Natural killer cell (primary cell): ENCODE measurements around the gene ARHGAP24. TPM values are rescaled to one million over a fixed set of nuclear protein-coding genes. Genes with fewer than 3 reads are reported as not detected.

Source experiments
- ATAC-seq, 3 donors: fragments of 150-1000 bp in 2 of 3; fragments of 200-7000 bp in 1 of 3; cut with Tn5 transposase; 1 replicate in 1 of 3; 2 replicates in 2 of 3; pipeline ENCODE4 v1.10.0; 2021; ENCODE audit warnings: mild to moderate bottlenecking in 2 of 3, moderate library complexity in 2 of 3
- DNase-seq, 2 donors: peaks; one replicate each; pipeline versions ENCODE4 v3.0.0 to v3.0.0-alpha.2; 2013 to 2021; ENCODE audit warnings: mixed read lengths in 1 of 2
- H3K27ac ChIP-seq: one replicate; pipeline ENCODE4 v1.5.1; 2013; ENCODE audit warnings: mild to moderate bottlenecking, low read length
- H3K27me3 ChIP-seq: one replicate; pipeline ENCODE4 v1.6.1; 2013; ENCODE audit warnings: low read length; ENCODE audit not compliant: control insufficient read depth, insufficient read depth
- H3K36me3 ChIP-seq: one replicate; pipeline ENCODE4 v1.6.1; 2013; ENCODE audit warnings: low read length; ENCODE audit not compliant: control insufficient read depth, insufficient read depth
- H3K4me1 ChIP-seq: one replicate; pipeline ENCODE4 v1.6.1; 2013; ENCODE audit warnings: low read length; ENCODE audit not compliant: control insufficient read depth, insufficient read depth
- H3K4me3 ChIP-seq: one replicate; pipeline ENCODE4 v1.5.1; 2013; ENCODE audit warnings: low read length
- H3K9me3 ChIP-seq: one replicate; pipeline ENCODE4 v1.6.1; 2013; ENCODE audit warnings: low read length; ENCODE audit not compliant: control insufficient read depth, insufficient read depth
- H3K27ac Mint-ChIP-seq, 2 donors: one replicate each; pipeline ENCODE4 v1.8.0; 2022; ENCODE audit warnings: mild to moderate bottlenecking in 2 of 2, mixed read lengths in 2 of 2, moderate library complexity in 1 of 2
- H3K27me3 Mint-ChIP-seq, 2 donors: one replicate each; pipeline ENCODE4 v1.8.0; 2022; ENCODE audit warnings: low read depth in 2 of 2, mixed read lengths in 2 of 2
- H3K36me3 Mint-ChIP-seq: one replicate; pipeline ENCODE4 v1.8.0; 2022; ENCODE audit warnings: mixed read lengths
- H3K4me1 Mint-ChIP-seq, 2 donors: one replicate each; pipeline ENCODE4 v1.8.0; 2022; ENCODE audit warnings: mixed read lengths in 2 of 2
- H3K4me3 Mint-ChIP-seq: one replicate; pipeline ENCODE4 v1.8.0; 2022; ENCODE audit warnings: mild to moderate bottlenecking, moderate library complexity, mixed read lengths
- H3K9me3 Mint-ChIP-seq, 2 donors: one replicate each; pipeline ENCODE4 v1.8.0; 2022; ENCODE audit warnings: mixed read lengths in 2 of 2
- CTCF ChIP-seq: fragments of 200-600 bp; IDR thresholded peaks from one replicate; pipeline ENCODE4 v1.8.0; 2022; ENCODE audit warnings: antibody characterized with exemption
- WGBS: methylation state at CpG from one replicate; pipeline ENCODE4 v1.1.7; 2013; ENCODE audit warnings: missing lambda C conversion rate; ENCODE audit not compliant: insufficient coverage; 5-methylcytosine and 5-hydroxymethylcytosine counted together
- intact Hi-C: fragments of 100-400 bp; cut with micrococcal nuclease; formaldehyde crosslinking; loops from one replicate; pipeline ENCODE4 v1.14.2; 2022
- total RNA-seq, 4 donors: library from RNA; stranded (reverse); fragments of 120-200 nt in 1 of 4; gene quantifications; one replicate each; pipeline versions ENCODE4 v1.2.3 to v1.2.4, GENCODE V29; 2013 to 2022

ARHGAP24 gene
- total RNA-seq, 3 donors from 2014 or later (not counting 1 experiment from before 2014, with no cell fraction given): 1.7 to 3.6 (median 1.7) TPM

DNA sequence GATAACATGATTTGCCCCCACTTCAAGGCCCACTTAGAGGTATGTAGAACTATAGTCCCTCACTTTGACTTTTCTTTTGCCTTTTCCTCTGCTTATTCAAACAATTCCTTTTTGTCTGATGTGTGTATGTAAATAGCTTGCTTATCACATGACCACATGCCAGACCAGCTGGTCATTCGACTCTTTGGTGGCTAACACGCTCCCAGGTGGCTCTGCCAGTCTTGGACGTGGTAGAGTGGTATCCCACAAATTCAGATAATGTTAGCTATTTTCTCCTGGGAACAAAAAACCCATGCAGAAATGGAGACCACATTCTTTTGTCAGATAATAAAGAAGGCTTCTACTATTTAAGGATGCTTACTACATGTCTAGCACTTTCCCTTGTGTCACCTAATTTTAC lies 47.9 kb downstream of the ARHGAP24 start:
- Mint-ChIP-seq H3K4me1 (no peaks in the 10 kb centered on the region), H3K27me3 (no peaks in the 10 kb centered on the region), H3K27ac (no peak overlapping the region), H3K9me3 (peaks cover 3 to 13% of the 10 kb centered on the region in 2 donors), H3K4me3 (no peak overlapping the region), H3K36me3 (no peaks in the 10 kb centered on the region)
- H3K9me3 ChIP-seq: no peaks in the 10 kb centered on the region
- H3K27me3 ChIP-seq: no peaks in the 10 kb centered on the region
- H3K4me1 ChIP-seq: no peaks in the 10 kb centered on the region
- H3K27ac ChIP-seq: peak overlapping the region; percentile 11
- no peak for ATAC-seq
- no peak overlapping the region for H3K4me3 ChIP-seq
- H3K36me3 ChIP-seq: no peaks in the 10 kb centered on the region
- no peak for TF ChIP-seq CTCF
- no peak for DNase-seq
- intact Hi-C loops: no loop called here
- 60% methylated on average over 3 of the region's 3 CpGs for WGBS

DNA sequence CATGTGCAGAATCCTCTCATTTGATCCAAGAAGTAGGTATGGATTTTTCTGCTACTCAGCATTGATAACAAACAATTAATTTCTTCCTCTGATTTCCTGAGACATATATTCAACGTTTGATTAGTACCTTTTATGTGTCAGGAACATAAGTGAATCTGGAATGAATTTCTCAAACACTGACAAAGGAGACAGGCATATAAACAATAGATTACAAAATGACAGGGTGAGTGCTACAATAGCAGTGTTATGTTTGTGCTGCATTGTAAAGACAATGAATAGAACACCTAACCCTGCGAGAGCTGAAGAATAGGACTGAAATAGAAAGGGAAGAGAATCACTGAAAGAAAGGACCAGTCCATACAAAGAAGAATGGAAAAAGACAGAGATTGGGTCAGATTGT lies 52.9 kb downstream of the ARHGAP24 start:
- Histone ChIP-seq H3K9me3 (no peaks in the 10 kb centered on the region), H3K4me1 (no peaks in the 10 kb centered on the region), H3K36me3 (no peaks in the 10 kb centered on the region), H3K27me3 (no peaks in the 10 kb centered on the region), H3K4me3 (no peak overlapping the region), H3K27ac (no peak overlapping the region)
- WGBS: 100% methylated on average over 1 of the region's 2 CpGs
- H3K27me3 Mint-ChIP-seq: no peaks in the 10 kb centered on the region
- peaks cover 4 to 5% of the 10 kb centered on the region in 2 donors for H3K9me3 Mint-ChIP-seq
- TF ChIP-seq CTCF: no peak
- DNase-seq (no peak), ATAC-seq (no peak)
- H3K27ac Mint-ChIP-seq: no peak overlapping the region
- intact Hi-C loops: no loop called here
- no peak overlapping the region for H3K4me3 Mint-ChIP-seq
- H3K4me1 Mint-ChIP-seq: no peaks in the 10 kb centered on the region
- no peaks in the 10 kb centered on the region for H3K36me3 Mint-ChIP-seq

DNA sequence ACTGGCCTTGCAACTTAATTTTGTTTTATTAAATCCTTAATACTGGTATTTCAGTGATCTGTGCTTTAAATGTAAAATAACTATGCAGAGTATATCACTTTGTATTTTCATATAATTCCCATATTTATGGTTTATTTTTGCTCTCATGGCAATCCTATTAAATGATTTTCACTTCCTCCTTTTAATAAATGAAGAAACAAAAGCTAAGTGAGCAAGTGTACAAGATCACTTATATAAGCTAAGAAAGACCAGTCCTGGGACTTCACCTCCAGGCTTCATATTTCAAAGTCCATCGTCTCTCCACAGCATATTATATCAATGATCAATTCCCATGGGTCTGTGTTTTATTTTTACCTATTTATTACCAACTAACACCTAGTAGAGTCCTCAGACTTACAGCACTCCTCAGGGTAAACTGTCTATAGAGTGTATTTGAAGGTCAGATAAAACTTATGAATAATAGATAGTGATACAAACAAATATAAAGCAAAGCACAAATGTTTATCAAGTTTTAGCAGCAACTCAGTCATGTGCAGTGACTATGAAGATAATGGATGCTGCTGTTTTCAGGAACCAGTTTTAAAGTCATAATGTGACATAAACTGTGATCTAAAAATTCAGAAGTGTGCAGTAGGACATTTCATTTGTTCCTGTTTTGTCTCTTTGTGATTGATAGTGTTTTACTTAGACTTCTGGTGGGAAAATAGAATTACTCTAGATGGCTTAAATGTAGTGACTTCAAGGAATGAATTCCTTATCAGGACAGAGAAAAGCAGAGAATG lies 56.8 kb downstream of the ARHGAP24 start:
- intact Hi-C loops: no loop called here
- DNase-seq: no peak
- 83% methylated on average over 1 of the region's 1 CpG for WGBS

More for the DNA sequence above, 56.8 kb downstream of the ARHGAP24 start:
- H3K9me3 ChIP-seq: no peaks in the 10 kb centered on the region
- H3K27ac ChIP-seq: peak overlapping the region; percentile 52
- no peaks in the 10 kb centered on the region for H3K27me3 Mint-ChIP-seq
- no peaks in the 10 kb centered on the region for H3K4me1 ChIP-seq
- no peaks in the 10 kb centered on the region for H3K36me3 Mint-ChIP-seq
- H3K4me3 ChIP-seq: no peak overlapping the region
- no peaks in the 10 kb centered on the region for H3K27me3 ChIP-seq
- no peak for TF ChIP-seq CTCF
- no peaks in the 10 kb centered on the region for H3K4me1 Mint-ChIP-seq
- no peak for ATAC-seq
- no peak overlapping the region for H3K27ac Mint-ChIP-seq
- H3K4me3 Mint-ChIP-seq: no peak overlapping the region
- H3K9me3 Mint-ChIP-seq: peaks cover 7 to 14% of the 10 kb centered on the region in 2 donors
- H3K36me3 ChIP-seq: no peaks in the 10 kb centered on the region
